Posterior cingulate gyrus (tissue), 11 donors: ENCODE data around the gene LMO4.

Experiments
- DNase-seq, 10 donors: peaks; one replicate each; pipeline versions ENCODE4 v3.0.0 to v3.0.0-alpha.2; 2020 to 2021; ENCODE audit warnings: mixed read lengths in 3 of 10
- intact Hi-C: fragments of 100-400 bp; cut with DNase I; formaldehyde crosslinking; loops from one replicate; pipeline ENCODE4 v1.15.1; 2023

LMO4 gene

DNA sequence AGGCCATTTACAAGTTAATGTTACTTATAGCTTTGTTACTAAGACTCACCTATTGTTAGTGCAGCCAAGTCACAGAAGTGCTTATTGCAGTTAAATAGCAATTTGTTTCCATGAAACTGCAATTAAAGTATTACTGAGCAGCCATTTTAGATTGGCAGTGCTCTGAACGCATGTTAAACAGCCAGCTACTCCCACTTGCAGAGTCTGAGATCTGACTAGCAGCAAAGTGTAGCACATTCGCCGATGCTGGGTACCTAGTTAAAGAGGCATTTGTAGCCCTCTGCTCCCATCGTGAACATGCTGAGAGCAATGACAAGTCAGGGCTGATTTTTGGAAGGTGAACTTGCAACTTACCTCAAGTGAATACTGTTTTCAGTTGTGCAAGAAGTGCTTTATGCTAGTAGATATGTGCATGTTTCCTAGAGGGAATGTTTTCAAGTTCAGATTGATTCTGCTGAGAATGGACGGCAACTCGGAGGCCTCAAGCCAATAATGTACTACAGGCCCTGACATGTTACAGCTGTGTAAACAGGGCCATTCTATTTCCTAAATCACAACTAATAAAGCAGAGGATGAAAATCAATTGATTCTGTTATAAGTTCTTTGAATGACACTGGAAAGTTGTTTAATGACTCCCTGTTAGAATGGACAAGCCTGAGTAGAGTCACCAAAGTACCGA, 19.8 kb downstream of the LMO4 start:
- no peak for DNase-seq
- intact Hi-C loops = no loop called here

DNA sequence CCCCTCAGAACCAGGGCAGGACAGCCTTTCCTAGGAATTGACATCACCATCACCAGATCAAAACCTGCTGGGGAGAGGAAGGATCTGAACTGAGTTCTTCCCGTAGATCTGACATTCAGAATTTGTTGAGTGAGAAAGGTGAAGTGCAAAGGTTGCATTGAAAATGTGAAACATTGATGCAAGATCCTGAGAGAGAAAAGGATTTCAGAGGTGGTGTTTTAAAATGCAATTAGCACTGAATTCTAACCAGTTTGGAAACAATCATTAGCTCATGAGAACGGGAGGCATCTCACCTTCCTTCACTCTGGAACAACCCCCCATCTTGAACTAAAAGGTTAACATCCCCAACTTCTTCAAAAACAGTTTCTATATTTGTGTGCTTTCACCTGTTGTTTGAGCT, 20.4 kb downstream of the LMO4 start:
- intact Hi-C loops = no loop called here
- no peak for DNase-seq

DNA sequence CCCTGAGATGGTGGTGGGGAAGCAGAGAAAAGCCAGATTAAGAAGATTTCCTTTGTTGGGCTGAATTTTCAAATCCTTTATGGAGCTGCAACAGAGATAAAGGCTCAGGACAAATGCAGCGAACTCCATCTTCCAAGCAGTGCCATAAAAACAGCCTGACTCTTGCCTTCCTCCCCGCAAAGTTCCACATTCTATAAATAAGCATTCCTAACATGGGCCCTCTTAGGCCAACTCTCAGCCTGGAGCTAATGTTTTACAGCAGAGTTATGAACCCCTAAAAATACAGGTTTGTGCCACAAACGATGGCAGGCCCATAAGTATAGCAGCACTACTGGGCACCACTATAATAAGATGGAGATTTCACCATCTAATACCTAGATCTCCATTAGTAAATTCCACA, 27.2 kb downstream of the LMO4 start:
- DNase-seq = no peak
- intact Hi-C loops = no loop called here

DNA sequence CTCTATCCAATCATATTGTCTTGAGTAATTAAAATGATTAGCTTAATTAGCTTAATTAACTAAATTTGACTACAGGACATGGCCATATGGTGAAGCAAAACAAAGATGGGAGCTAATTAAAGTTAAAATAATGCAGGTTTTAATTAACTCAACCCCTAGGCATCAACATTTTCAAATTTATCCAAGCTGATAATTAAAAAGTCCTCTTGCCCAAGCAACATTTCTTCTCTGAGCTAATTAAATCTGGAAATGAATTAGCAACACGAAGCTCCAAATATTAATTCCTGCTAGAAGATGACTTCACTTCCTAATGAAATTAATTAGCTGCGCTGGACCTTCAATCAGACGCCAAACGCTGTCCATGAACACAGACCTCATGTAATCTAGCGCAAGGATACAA, 27.9 kb downstream of the LMO4 start:
- intact Hi-C loops = no loop called here
- no peak for DNase-seq

DNA sequence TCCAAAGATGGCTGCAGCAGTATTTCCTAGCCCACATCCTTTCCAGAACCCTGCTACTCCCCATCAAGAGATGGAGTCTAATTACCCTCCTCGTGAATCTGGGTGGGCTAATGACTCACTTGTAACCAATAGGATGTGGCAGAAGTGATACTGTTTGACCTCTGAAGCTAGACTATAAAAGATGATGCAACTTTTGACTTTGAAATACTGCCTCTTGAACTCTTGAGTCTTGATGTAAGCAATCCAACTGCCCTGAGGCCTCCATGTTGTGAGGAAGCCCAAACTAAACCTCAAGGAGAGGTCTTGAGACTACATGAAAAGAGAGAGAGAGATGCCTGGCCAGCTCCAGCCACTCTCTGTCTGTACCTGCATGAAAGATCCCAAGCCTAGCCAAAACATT, 29.5 kb downstream of the LMO4 start:
- no peak for DNase-seq
- intact Hi-C loops = no loop called here

DNA sequence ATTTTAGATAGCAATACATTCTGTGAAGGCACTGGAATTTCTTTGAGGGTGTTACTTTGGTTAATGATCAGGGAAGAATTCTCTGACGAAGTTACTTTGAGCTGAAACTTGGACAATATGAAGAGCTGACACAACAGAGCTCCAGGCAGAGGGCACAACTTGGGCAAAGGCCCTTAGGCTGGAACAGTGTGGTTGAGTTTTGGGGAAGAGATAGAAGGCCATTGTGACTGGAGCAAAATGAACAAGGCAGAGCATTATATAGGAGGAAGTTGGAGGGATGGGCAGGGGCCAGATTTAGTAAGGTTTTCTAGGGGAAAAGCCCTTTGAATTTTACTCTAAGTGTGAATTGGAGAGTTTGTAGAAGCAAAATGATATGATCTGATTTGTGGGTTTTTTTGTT, 30.9 kb downstream of the LMO4 start:
- intact Hi-C loops = no loop called here
- DNase-seq = no peak

DNA sequence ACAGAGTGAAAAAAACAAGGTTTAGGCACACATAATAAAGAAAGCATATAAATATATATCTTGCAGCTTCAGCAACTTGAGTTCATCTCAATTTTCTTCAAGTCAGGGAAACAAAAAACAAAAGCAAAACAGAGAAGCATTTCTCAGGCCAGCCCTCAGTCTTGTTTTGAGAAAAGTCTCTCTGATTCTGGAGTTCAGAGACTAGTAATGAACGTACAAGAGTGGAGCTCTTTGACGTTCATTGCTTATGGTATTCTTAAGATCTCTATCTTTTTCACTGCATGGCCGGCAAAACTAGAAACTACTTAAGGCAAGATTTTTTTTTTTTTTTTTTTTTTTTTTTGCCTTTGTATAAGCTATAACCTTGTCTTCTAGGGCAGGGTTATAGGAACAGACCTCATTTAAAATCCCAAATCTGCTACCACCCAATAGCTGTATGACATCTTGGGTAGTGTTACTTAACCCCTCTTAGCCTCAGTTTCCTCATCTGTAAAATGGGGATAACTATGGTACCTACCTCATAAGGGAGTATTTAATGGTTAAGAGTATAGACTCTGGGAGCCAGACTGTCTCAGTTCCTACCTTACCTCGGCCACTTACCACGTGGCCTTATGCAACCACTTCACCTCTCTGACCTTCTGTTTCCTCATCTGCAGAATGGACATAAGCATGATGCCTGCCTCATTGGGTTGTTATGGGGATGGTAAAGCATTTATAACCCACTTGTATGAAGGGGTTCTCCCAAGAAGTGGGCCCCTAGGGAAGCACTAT, 33.6 kb downstream of the LMO4 start:
- intact Hi-C loops = no loop called here
- no peak for DNase-seq

DNA sequence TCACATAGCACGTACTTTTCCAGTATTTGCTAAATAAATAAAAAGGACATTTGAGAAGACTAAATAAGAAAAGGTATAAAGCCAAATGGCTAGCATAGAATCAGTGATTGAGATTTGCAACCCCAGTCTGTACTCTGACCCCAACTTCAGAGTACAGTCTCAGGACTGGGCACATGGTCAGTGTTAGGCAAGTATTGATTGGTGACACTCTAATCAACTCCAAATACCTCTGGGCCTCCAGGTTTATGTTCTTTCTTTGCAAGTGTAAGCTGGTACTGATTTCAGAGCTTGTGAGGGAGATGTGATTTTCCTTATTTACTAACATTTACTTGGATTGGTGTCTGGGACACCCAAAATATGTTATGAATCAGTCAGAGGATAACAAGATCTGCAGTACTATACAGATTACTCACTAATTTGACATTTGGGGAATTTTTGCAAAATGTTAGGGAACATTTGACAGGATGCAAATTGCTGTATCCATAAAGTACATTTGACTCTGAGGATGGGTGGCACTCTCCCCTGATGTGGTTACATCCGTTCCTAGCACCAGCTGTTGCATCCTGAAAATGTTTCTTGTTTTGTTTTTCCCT, 34.2 kb downstream of the LMO4 start:
- intact Hi-C loops = no loop called here
- no peak for DNase-seq

DNA sequence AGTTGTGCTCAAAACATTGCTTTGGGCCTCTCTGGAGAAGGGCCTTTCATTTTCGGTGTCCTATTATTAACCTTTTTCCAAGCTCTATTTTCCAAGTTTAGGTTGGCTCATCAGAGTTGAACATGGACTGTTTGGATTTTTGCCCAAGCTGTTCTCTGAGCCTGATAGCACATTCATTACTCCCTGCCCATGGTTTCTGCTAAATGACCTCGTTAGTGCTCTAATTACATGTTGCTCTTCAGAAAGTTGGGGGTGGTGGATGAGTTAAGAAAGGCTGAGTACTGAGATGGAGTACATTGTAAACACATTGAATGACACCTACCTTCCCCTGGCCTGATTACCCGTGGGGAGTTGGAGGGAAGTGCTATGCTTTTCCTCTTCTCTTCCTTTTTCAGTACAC, 38.9 kb downstream of the LMO4 start:
- DNase-seq = no peak
- intact Hi-C loops = no loop called here

DNA sequence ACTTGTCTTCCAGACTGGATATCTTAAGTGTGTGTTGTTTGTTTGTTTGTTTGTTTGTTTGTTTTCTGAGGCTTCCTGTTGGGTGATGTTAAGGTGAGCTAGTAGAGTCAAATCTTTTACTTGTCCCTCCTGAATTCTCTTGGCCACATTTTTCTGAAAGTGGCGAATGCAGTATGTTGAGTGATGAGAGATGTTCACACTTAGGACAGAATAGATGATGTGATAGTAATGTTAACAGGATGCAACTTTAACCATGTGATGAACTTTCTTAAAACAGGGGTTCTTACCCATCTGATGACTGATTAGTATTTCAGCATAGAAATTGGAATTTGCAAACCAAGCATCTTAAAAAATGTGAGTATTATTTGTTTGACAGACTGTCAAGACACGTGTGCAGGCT, 40.2 kb downstream of the LMO4 start:
- intact Hi-C loops = no loop called here
- DNase-seq = no peak

DNA sequence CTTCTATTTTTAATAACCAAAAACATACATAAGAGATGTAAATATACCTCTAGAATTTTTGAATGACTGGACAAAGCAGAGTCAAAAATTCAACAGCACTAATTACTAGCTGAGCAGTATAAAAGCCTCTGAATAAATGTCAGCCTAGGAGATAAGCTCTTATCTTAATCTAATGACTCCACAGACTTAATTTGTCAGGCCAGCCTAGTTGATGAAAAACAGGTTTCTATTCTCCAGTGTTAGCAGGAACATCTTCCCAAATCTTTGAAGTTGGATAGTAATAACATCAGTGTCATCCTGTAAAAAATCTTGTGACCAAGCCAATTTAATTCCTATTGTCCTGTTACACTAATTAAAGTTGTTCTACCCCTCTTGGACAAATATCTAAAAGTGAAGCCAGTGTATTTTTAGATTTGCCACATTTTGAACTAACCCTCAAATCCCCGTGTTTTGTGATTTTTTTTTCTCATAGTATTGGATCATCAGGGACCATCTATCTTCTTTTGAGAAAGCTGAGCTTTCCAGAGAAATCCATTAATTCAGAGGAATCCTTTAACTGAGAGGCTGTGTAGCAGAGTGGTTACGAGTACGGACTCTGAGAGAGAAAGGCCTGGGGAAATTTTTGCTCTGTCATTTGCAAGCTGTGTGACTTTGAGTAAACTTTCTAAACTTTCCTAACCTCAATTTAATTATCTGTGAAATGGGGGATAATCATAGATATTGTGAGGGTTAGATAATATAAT, 41.2 kb downstream of the LMO4 start:
- intact Hi-C loops = no loop called here
- no peak for DNase-seq

DNA sequence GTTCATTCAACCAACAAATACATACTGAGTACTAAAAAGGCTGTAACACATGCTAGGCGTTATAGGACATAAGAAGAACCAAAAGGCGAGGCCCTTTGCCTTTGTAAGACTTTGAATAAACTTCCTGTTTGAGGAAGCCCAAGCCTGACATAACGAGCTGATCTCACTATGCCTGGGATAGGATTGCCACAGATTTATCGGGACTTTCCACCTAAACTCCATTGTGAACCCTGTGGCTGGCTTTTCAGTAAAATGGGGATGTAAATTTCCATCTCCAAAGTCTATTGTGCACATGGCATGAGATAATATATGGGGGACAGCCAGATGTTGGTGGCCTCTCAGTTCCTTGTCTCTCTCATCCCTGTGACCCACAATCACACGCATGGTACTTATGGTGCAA, 41.9 kb downstream of the LMO4 start:
- no peak for DNase-seq

DNA sequence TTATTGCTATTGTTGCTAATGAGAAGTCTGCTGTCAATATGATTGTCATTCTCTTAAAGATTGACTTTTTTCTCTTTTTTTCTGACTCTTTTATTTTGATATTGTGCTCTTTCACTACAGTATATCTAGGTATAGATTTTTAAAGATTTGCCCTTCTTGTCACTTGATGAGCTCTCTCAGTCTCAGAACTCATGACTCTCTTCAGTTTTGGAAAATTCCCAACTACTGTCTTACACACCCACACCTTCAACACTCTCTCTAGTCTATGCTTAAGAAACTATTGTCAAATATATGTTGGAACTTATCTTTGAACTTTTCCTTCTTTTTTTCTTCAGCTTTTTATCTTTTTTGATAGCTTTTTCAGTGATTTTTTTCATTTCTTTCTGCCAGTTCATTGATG, 50.6 kb downstream of the LMO4 start:
- intact Hi-C loops = no loop called here
- no peak for DNase-seq

More for the DNA sequence above, 41.9 kb downstream of the LMO4 start:
- intact Hi-C loops = no loop called here

DNA sequence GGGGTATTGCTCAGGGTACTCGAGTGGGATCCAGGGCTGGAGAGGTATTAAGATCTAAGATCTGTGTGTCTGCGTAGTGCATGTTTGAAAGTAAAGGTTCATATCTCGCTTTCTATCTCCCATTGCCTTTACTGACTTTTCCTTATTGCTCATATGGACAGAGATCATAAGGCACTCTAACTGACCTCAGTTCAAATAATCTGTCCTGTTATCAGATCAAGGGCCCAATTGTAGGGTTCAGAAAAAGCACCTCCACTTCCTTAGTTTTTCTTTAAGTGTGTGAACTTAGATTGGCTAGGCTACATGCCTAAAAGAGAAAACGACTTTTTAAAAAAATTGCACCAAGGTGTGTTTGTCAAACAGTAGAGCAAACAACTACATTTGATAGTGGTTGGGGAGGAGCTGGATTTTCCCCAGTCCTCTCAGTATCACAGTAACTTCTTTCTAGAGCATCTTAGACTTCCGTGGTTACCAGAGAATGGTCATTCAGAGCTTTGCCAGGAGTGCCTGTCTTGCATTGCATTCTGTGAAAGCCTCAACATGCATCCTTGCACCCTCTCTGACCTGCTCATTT, 57.6 kb downstream of the LMO4 start:
- no peak for DNase-seq
- intact Hi-C loops = no loop called here

DNA sequence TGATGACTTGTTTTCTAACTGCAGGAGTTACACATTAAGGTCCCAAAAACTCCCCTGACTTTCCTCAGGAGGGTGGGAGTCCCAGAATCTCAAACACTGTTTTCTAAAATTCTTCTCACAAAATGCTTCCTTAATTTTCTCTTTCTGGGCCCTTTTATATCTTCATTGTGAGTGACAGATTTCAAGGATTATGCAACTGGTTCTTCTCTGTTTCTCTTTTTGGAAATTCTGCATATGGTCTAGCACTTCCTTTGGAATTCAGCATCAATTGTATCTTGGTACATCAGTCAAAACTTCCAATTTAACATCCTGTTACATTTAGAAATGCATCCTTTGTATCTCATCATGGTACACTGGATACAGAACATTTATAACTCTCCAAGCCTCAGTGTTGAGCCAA, 59.7 kb downstream of the LMO4 start:
- intact Hi-C loops = no loop called here
- no peak for DNase-seq

DNA sequence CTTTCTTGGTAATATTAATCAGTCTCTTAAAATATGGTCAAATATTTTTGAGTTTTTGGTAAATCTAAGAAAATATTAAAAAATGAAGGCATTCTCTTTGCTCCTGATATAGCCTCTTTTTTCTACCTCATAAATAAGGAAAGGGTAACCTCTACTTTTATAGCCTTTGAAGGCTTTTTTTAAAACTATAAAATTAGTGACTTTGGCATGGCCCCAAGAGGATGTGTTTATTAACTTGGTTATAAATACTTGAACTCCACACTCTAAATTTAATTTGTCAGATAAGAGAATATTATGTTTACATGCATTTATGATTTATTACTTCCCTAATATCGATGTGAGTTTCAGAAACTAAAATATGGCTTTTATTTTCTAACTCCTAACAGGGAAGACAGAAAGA, 60.3 kb downstream of the LMO4 start:
- intact Hi-C loops = no loop called here

DNA sequence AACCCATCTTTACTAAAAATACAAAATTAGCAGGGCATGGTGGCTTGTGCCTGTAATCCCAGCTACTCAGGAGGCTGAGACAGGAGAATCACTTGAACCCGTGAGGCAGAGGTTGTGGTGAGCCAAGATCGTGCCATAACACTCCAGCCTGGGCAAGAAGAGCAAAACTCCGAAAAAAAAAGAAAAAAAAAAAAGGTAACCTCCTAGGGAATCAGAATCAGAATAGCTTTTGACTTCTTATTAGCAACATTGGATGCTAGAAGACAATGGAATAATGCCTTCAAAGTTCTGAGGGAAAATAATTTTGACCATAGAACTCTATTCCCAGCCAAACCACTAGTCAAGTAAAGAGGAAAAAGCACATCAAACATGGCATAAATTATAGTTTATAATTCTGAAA, 60.9 kb downstream of the LMO4 start:
- DNase-seq = no peak

More for the DNA sequence above, 60.3 kb downstream of the LMO4 start:
- DNase-seq = no peak

DNA sequence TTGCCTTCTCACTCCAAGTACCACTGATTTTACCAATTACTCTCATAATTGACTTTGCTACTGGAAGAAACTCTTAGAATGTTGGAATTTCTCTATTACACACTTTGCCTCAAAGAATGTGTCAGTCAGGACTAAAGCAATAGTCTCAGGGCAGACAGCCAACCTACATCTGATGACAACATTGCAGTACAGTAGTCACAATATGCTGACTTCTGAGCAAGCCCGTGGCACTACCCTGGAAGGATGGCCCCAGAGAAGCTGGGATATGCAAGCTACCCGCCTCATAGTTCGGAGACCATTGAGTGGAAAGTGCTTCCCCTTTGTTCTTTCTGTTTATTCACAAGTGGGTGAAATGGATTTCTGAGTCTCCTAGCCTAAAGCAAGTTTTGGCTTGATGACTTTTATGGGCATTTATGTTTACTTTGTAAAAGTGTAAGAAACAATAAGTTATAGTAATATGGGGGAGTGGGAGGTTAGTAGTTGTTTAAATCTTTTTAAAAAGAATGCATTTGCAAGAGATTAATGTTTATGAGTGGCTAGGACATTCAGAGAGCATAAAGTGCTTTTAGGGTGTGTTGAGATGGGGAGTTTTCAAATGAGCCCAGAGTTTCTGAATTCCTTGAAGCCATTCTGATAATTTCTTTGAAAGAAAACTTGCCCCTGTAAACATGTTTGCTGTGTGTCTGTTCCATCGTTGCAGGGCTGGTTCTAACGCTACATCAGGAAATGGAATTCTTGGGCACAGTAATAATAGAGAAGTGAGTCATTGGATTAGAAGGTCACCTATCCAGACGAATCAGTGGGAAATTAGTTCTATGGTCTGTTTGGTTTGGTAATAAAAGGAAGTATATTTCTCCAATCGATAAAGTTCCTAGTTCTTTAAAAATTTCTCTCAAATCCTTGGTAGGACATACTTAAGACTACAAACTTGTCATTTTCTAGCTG, 63.8 kb downstream of the LMO4 start:
- intact Hi-C loops = no loop called here
- no peak for DNase-seq

More for the DNA sequence above, 60.9 kb downstream of the LMO4 start:
- intact Hi-C loops = no loop called here

DNA sequence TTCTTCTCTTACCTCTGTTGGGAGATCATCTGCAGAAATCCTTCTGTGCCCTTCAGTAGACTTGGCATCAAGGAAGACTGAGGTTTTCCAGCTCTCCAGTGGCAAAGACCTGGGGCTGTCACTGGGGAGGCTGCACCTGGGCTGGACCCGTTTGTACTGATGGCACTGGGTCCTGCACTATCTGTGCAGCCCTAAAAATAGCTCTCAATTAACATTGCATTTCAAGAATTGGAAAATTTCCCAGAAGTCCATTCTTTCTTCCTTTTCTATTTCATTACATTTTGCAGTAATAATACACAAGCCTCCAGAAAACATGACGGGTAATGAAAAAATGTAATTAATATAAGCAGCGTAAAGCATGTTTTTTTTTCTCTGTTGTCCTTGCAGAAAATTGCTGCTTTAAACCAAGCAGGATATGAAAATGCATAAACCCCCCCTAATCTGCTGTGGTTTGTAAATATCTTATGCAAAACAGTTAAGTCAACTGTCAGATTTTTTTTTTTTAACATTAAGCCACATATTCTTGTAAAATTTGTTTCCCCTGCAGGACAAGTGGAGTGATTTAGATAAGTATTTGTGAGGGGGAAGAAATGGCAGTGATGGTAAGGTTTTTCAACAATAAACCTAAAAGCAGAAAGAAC, 64.9 kb downstream of the LMO4 start:
- no peak for DNase-seq
- intact Hi-C loops = no loop called here
